Testis (tissue), 2 donors: ENCODE measurements around the gene LEPR.

Experiments
- POLR2A ChIP-seq: fragments of 450-650 bp; IDR thresholded peaks from one replicate; pipeline ENCODE4 v1.6.1; 2017; ENCODE audit warnings: antibody characterized with exemption, mild to moderate bottlenecking, moderate library complexity
- TF ChIP-seq, protein P1 (sequence below), 3 experiments: fragments of 450-650 bp in 2 of 3; fragments of 200-600 bp in 1 of 3; sonication (generic) in 1 of 3; IDR thresholded peaks; one replicate each; pipeline ENCODE4 v1.5.1; 2016 to 2019; ENCODE audit warnings: antibody characterized with exemption in 3 of 3, mild to moderate bottlenecking in 2 of 3, moderate library complexity in 1 of 3

GRCh38 chr1:65371544-65371943 is 48.9 kb upstream of the LEPR start:
- TF ChIP-seq, protein P1, sequence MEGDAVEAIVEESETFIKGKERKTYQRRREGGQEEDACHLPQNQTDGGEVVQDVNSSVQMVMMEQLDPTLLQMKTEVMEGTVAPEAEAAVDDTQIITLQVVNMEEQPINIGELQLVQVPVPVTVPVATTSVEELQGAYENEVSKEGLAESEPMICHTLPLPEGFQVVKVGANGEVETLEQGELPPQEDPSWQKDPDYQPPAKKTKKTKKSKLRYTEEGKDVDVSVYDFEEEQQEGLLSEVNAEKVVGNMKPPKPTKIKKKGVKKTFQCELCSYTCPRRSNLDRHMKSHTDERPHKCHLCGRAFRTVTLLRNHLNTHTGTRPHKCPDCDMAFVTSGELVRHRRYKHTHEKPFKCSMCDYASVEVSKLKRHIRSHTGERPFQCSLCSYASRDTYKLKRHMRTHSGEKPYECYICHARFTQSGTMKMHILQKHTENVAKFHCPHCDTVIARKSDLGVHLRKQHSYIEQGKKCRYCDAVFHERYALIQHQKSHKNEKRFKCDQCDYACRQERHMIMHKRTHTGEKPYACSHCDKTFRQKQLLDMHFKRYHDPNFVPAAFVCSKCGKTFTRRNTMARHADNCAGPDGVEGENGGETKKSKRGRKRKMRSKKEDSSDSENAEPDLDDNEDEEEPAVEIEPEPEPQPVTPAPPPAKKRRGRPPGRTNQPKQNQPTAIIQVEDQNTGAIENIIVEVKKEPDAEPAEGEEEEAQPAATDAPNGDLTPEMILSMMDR (IDR thresholded peaks at IDR 0.05) = no peak
- TF ChIP-seq POLR2A = no peak
